ENCODE data around the gene MRI1. TPM values are rescaled to one million over a fixed set of nuclear protein-coding genes. Genes with fewer than 3 reads are reported as not detected.
A peak's percentile ranks its signal among the peaks of the same experiment; 100 is the strongest.

MRI1 gene
- total RNA-seq, 1 experiment from 2014 or later: 65.2 TPM

DNA sequence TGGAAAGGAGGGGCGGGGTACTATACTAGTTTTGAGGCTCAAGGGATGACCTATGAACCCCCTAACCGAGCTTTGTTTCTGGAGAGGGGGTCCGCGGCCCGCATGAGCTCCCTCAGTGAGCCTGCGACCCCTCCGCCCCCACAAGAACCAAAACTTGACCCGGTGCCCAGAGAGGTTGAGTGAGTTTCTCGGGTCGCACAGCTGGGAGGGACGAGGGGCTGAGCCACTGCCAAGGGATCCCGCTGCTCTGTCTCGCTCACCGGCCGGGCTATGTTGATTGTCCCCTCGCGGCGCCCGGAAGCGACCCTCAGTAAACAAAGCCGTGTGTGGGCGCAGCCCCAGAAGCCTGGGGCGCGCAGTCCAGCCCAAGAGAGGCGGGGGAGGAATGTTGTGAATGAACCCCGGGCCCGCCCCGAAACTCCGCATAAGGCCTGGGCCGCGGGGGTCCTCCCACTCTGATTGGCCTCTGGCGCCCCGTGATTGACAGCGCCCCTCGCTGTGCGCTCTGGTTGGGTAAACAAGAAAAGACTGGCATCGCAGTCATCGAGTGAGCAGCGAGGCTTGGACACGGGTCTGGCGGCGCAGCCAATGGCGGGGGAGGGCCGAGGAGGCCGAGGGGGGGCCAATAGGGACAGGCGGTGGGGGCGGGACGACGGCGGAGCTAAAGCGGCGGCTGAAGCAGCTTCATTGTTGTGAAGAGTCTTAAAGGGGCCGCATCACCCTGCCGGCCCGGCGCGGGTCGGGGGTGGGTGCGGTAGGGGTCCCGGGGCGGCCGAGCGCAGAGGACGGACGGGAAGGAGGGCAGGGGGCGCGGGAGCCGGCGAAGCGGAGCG lies 30.7 kb downstream of the MRI1 start, which contains the start of gene ZSWIM4:
TSS of gene ZSWIM4 (plus strand) at position 687 of the 833 bp plus-strand sequence. CDS start 206 bp downstream, outside the sequence.
- peak; percentile 100 for DNase-seq (ENCODE audit: low read depth)

DNA sequence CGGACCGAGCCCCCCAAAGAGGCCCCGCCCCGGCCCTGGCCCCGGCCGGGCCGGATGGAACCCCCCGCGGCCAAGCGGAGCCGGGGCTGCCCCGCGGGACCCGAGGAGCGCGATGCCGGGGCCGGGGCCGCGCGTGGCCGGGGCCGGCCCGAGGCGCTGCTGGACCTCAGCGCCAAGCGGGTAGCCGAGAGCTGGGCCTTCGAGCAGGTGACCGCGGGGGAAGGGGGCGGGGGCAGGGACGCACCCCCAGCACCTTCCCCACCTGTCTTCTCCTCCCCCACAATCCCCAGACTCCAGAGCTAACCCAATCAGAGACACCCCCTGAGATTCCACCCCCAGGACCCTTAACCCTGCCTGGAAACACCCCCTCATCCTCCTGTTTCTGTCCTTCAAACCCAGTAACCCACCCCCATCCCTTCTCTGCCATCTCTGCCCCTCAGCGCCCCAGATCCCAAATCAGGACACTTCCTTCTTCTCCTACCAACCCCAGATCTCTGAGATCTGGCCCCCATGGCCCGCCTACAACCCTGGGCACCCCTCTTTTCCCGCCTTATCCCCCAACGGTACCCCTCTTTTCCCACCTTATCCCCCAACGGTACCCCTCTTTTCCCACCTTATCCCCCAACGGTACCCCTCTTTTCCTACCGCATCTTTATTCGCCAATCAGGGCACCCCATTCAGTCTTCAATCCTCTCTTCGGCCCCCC lies 31.4 kb downstream of the MRI1 start:
- peak; percentile 69 for DNase-seq (ENCODE audit: low read depth)

DNA sequence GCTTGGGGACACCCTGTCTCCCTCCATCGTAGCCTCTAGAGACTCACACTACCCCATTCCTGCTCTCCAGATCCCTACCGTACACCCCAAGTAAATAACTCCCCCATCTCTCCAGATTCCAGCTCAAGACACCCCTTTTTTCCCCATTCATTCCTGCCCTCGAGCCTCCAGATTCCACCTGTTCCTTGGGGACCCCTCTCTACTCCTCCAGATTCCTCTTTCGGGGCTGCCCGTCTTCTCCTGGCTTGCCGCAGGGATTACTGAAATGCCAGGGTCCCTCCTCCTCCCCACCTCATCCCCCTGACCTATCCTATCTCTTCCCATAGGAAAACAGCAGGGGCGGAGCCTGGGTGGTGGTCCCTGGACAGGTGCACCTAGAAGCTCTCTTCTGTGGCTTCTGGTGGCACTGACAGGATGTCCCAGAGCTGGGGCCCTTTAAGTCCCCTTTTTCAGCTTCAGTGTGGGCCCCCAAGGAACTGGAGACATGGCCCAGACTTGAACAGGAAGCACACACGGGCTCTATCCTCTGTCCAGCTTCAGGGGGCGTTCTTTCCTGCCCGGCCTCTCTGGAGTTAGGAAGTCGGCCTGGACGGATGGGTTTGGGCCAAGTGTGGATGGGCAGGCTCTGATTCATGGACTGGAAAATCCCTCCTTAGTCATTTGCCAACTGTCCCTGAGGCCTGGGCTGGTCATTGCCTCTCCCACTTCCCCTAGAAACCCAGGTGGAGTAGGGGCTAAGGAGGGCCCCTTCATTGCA lies 32.2 kb downstream of the MRI1 start:
- DNase-seq (ENCODE audit: low read depth): peak; percentile 98

GRCh38 chr19:13797058-13797440 lies 32.7 kb downstream of the MRI1 start:
- DNase-seq (ENCODE audit: low read depth): no peak

DNA sequence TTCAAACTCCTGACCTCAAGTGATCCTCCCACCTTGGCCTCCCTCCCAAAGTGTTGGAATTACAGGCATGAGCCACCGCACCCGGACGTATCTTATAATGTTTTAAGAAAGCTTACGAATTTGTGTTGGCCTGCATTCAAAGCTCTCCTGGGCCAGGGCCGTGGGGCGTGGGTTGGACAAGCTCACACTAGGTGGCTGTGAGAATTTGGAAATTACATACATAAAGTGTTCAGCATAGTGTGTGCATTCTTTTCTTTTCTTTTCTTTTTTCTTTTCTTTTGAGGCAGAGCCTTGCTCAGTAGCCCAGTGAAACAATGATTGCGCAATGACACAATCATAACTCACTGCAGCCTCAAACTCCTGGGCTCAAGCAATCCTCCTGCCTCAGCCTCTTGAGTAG lies 33.5 kb downstream of the MRI1 start:
- DNase-seq (ENCODE audit: low read depth): peak; percentile 76

DNA sequence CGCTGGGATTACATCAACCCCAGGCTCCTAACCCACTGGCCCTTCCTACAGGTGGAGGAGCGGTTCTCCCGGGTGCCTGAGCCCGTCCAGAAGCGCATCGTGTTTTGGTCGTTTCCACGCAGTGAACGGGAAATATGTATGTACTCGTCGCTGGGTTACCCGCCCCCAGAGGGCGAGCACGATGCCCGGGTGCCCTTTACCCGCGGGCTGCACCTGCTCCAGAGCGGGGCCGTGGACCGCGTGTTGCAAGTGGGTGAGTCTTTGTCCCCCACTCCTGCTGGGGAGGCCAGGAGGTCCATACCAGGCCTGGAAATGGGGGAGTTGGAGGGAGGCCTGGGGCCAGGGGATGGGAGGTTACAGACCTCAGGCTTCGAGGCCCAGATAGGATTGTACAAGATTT lies 35.3 kb downstream of the MRI1 start:
- DNase-seq (ENCODE audit: low read depth): no peak

GRCh38 chr19:13803038-13803437 lies 38.7 kb downstream of the MRI1 start:
- DNase-seq (ENCODE audit: low read depth): no peak

DNA sequence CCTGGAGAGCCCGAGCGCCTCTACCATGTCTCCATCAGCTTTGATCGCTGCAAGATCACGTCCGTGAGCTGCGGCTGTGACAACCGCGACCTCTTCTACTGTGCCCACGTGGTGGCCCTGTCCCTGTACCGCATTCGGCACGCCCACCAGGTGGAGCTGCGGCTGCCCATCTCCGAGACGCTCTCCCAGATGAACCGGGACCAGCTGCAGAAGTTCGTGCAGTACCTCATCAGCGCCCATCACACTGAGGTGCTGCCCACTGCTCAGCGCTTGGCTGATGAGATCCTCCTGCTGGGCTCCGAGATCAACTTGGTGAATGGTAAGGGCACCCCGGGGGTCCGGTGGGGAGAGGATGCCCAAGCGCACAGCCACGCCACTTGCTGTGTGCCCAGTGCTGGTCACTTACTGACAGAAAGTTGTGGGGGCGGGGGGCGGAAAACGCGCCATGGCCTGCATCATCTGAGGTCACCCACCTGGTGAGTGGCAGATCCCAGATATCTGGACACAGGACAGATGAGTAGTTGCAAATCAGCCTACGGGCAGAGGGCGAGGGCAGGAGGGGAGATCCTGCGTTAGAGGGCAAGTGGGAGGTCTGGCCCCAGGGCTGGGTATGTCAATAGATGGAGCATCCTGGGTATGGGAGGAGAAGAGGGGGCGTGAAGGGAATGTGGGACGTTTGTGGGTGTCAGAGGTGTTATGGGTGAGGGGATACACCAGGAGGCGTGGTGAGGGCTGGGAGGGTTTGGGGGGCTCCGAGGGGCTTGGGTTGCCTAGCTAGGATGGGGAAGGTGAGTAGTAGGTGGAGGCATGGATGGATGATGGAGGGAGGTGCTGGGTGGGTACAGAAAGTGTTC lies 40.7 kb downstream of the MRI1 start:
- no peak for DNase-seq (ENCODE audit: low read depth)

- no peak for DNase-seq (ENCODE audit: low read depth)
Measured at GRCh38 chr19:13806728-13807127, 42.4 kb downstream of the MRI1 start.

DNA sequence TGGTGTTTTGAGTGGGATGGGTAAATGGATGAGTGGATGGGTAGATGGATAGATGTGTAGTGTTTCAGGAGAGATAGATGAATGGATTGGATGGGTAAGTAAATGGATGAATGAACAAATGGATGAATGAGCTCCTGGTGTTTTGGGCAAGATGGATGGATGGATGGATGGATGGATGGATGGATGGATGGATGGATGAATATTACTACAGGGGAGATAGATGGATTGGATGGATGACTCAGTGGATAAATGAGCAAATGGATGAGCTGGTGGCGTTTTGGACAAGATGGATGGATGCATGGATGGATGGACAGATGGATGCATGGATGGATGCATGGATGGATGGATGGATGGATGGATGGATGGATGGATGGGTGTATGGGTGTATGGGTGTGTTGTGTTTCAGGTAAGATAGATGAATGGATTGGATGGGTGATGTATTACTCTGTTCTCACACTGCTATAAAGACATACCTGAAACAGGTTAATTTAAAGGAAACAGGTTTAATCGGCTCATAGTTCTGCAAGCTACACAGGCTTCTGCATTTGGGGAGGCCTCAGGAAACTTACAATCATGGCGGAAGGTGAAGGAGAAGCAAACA lies 43.2 kb downstream of the MRI1 start:
- DNase-seq (ENCODE audit: low read depth): no peak

GRCh38 chr19:13808856-13809255 lies 44.5 kb downstream of the MRI1 start:
- DNase-seq (ENCODE audit: low read depth): no peak

DNA sequence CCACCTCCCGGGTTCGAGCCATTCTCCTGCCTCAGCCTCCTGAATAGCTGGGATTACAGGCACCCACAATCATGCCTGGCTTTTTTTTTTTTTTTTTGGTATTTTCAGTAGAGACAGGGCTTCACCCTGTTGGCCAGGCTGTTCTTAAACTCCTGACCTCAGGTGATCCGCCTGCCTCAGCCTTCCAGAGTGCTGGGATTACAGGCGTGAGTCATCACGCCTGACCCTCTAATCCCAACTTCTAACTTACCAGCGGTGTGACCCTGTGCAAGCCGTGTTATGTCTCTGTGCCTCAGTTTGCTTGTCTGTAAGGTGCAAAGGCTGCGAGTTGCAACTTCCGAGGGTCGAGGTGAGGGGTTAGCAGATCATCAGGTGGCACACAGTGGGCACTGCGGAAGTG lies 48.2 kb downstream of the MRI1 start:
- DNase-seq (ENCODE audit: low read depth): no peak

GRCh38 chr19:13813147-13813546 lies 48.8 kb downstream of the MRI1 start:
- DNase-seq (ENCODE audit: low read depth): no peak

DNA sequence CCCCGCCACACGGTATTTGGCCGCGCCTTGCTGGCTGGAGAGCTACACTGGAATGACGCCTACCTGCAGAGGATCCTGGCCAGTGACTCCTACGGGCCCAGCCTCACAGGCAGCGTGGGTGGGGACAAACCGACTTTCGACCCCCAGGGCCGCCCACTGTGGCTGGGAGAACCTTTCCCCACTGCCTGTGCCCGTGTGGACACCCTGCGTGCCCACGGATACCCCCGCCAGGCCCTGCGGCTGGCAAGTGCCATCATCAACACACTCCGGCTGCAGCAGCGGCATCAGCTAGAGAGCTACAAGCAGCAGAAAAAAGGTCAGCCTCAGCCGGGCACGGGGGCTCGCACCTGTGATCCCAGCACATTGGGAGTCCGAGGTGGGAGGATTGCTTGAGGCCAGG lies 50.2 kb downstream of the MRI1 start:
- no peak for DNase-seq (ENCODE audit: low read depth)

- DNase-seq (ENCODE audit: low read depth): peak; percentile 34
Measured at GRCh38 chr19:13817018-13817614, 52.8 kb downstream of the MRI1 start.

- no peak for DNase-seq (ENCODE audit: low read depth)
Measured at GRCh38 chr19:13817615-13818371, 53.5 kb downstream of the MRI1 start.

DNA sequence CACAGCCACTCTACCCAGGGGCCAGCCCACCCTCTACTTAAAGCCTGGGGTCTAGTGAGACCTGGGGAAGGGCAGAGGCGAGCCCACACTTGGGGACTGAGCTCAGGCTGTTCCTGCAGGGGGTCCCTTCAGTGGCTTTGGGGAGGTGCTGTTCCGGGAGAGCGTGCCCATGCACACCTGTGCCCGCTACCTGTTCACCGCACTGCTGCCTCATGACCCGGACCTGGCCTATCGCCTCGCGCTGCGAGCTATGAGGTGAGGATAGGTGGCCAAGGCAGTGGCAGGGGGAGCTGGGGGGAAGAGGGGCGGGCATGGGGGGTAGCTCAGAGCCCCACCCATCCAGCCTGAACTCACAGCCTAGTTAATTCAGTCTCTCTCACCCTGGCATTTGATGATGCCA lies 54.9 kb downstream of the MRI1 start:
- DNase-seq (ENCODE audit: low read depth): no peak

DNA sequence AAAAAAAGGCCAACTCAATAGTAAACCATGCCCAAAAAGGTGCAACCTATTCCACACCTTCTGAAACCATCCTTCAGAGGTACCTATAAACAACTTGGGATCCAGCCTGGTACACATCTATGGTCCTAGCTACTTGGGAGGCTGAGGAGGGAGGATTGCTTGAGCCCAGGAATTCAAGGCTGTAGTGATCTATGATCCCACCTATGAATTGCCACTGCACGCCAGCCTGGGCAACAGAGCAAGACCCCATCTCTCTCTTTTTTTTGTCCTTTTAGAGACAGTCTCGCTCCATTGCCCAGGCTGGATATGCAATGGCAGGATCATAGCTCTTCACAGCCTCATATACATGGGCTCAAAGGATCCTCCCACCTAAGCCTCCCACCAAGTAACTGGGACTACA lies 57.0 kb downstream of the MRI1 start:
- no peak for DNase-seq (ENCODE audit: low read depth)

- DNase-seq (ENCODE audit: low read depth): no peak
Measured at GRCh38 chr19:13823256-13823655, 58.9 kb downstream of the MRI1 start.

Measured in Daoy (cell line).